MM.1S (cell line): Measurements from ENCODE around the gene DMRT3.

ENCODE experiments used
- CTCF ChIP-seq: fragments of 300-600 bp; sonication (generic); IDR thresholded peaks from 2 replicates; pipeline ENCODE4 v1.5.1; 2016; ENCODE audit warnings: antibody characterized with exemption, low read length, mixed read lengths
- EZH2 ChIP-seq: fragments of 300-600 bp; sonication (generic); optimal IDR thresholded peaks from 2 replicates; pipeline ENCODE3; 2017; ENCODE audit warnings: low read depth, mild to moderate bottlenecking, antibody characterized with exemption, low read length, mixed read lengths
- EZH2phosphoT487 ChIP-seq: fragments of 300-600 bp; sonication (generic); IDR thresholded peaks from 2 replicates; pipeline ENCODE4 v1.6.1; 2018; ENCODE audit warnings: antibody characterized with exemption, low read length

GRCh38 chr9:981491-981898 is 5.0 kb downstream of the DMRT3 start:
- TF ChIP-seq CTCF (no peak), EZH2 (no peak), EZH2phosphoT487 (no peak)
